AG09319 (cell line): Measurements from ENCODE around the gene BTBD9.
"Not testable (repeated sequence)": the region's sequence is repeated elsewhere in the genome, so short reads cannot be mapped to it uniquely, and the experiment has no call there.

Source experiments
- DNase-seq: peaks from one replicate; pipeline ENCODE4 v3.0.0-alpha.2; 2010; ENCODE audit warnings: low read depth; ENCODE audit errors: extremely low read depth
- TF ChIP-seq, protein P1 (sequence below): IDR thresholded peaks from 2 replicates; pipeline ENCODE4 v1.5.1; 2011; ENCODE audit warnings: low read depth, mild to moderate bottlenecking, inconsistent platforms, low read length, moderate library complexity

BTBD9 gene

GRCh38 chr6:38434051-38434450, 205.7 kb downstream of the BTBD9 start:
- TF ChIP-seq, protein P1, sequence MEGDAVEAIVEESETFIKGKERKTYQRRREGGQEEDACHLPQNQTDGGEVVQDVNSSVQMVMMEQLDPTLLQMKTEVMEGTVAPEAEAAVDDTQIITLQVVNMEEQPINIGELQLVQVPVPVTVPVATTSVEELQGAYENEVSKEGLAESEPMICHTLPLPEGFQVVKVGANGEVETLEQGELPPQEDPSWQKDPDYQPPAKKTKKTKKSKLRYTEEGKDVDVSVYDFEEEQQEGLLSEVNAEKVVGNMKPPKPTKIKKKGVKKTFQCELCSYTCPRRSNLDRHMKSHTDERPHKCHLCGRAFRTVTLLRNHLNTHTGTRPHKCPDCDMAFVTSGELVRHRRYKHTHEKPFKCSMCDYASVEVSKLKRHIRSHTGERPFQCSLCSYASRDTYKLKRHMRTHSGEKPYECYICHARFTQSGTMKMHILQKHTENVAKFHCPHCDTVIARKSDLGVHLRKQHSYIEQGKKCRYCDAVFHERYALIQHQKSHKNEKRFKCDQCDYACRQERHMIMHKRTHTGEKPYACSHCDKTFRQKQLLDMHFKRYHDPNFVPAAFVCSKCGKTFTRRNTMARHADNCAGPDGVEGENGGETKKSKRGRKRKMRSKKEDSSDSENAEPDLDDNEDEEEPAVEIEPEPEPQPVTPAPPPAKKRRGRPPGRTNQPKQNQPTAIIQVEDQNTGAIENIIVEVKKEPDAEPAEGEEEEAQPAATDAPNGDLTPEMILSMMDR: no peak
- no peak for DNase-seq

DNA sequence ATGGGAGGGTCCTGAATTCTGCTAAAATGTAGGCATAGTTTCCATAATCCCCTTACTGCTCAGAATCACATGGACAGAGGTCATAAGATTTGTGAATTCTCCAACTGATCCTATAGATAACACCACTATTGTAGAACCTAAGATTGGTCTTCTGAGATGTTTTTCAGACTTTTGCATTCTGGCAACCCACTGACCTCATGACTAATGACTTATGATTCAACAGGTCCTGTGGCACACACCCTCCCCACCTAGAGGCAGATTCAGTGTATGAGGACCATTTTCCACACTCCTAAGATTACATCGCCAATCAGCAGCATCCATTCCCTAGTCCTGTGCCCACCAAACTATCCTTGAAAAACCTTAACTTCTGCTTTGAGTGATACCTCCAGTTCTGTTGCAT, 207.2 kb downstream of the BTBD9 start:
- TF ChIP-seq, protein P1: no peak
- DNase-seq: no peak

DNA sequence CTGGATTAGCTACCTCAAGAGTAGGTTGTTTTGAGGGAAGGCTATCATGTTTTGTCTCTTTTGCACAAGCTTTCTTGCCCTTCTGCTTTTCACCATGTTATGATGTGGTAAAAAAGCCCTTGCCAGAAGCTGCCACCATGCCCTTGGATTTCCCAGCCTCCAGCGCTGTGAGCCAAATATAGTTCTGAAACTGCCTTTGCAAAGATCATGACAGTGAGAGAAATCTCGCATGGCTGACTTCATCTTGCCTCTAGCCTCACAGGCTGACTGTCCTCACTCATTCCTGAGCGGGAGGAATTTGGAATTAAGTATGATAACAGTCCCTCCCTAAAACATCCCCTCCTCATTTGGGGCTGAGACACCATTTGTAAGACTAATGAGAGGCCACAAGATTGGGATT, 207.7 kb downstream of the BTBD9 start:
- TF ChIP-seq, protein P1: no peak
- DNase-seq: no peak

DNA sequence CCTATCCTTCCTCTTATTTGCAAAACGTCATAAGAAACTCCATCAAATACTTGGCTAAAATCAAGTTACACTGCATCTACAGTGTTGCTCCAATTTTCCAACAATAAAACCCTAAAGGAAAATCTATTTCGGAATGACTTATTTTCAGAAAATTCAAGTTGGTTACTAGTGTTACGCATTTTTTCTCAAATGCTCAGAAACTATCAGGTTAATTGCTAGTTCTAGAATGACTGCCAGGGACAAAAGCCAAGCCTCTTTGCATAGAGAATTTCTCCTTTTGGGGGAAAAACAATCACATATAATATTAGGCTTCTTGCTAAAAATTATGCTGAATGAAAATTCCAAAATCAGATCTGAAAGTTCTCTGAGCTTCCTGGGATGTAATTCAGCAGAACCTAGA, 210.2 kb downstream of the BTBD9 start:
- TF ChIP-seq, protein P1: no peak
- no peak for DNase-seq

GRCh38 chr6:38427492-38428210, 212.1 kb downstream of the BTBD9 start:
- TF ChIP-seq, protein P1: no peak
- no peak for DNase-seq

GRCh38 chr6:38425788-38426488, 213.8 kb downstream of the BTBD9 start:
- not testable (repeated sequence) for DNase-seq

- TF ChIP-seq, protein P1: no peak
- DNase-seq: no peak
These were observed 216.0 kb downstream of the BTBD9 start for GRCh38 chr6:38423746-38424145.
